ENCODE measurements around the gene FANCC. TPM values are rescaled to one million over a fixed set of nuclear protein-coding genes. Genes with fewer than 3 reads are reported as not detected.

The FANCC gene
- total RNA-seq, 2 donors from 2014 or later, result 17.6 to 23.5 TPM

DNA sequence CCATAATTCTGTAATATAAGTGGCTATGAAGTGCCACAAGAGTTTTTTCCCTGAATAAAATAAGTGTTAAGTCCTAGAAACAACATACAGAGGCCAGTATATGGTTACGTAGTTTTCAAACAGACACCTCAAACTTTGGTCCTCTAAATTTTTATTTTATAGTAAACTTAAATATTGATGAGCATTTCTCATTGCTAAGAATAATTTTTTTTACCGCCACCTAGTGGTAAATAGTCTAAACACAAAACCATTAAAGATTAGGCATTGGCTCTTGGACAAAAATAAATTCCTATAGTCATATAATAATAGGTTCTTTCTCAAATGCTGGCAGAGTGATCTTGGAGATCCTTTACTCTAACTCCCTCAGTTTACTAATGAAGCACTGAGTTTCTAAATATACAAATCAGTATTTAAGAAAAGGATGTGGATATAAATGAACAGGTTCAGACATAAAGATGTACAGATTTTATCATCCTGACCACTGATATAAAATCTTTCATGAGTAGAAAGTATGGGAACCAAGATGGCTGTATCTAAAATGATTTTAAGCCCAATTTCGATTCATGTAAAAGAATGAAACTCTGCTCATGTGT is 136.2 kb downstream of the FANCC start:
- H3K36me3 Mint-ChIP-seq (ENCODE audit: low read depth), result peaks cover 10% of the 10 kb centered on the region
- no peak for DNase-seq

DNA sequence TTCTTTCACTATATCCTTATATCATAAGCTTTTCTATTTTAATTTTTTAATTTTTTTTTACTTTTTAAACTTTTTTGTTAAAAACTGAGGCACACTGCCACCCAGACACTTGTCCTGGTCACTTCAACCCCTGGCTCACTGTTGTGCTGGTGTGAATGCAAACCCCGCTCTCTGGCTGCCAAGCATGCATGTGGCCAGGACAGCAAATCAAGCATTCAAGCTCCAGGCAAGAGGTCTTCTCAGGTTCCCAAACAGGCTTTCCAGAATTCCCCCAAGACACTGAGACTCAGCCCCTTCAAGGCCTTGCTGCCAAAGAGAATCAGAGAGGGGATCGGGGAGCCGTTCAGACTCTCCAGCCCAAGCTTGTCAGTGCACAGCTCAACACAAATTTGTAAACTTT is 139.9 kb downstream of the FANCC start:
- peaks cover 15% of the 10 kb centered on the region for H3K4me1 Mint-ChIP-seq
- Histone ChIP-seq H3K4me3 (ENCODE audit: low read length) (no peak overlapping the region), H3K27ac (ENCODE audit: low read depth, low read length) (no peak overlapping the region), H3K27me3 (ENCODE audit: control insufficient read depth, insufficient read depth, low read length, poor library complexity, severe bottlenecking) (no peaks in the 10 kb centered on the region), H3K9me3 (ENCODE audit: control insufficient read depth, low read length) (no peaks in the 10 kb centered on the region), H3K4me1 (ENCODE audit: control insufficient read depth, insufficient read depth, low read length) (peaks cover 3% of the 10 kb centered on the region), H3K36me3 (ENCODE audit: control insufficient read depth, insufficient read depth, low read length) (no peaks in the 10 kb centered on the region), H3K9ac (ENCODE audit: extremely low read depth, low read length, poor library complexity, severe bottlenecking) (no peak overlapping the region)
- no peak overlapping the region for H3K27ac Mint-ChIP-seq
- TF ChIP-seq, protein P1, sequence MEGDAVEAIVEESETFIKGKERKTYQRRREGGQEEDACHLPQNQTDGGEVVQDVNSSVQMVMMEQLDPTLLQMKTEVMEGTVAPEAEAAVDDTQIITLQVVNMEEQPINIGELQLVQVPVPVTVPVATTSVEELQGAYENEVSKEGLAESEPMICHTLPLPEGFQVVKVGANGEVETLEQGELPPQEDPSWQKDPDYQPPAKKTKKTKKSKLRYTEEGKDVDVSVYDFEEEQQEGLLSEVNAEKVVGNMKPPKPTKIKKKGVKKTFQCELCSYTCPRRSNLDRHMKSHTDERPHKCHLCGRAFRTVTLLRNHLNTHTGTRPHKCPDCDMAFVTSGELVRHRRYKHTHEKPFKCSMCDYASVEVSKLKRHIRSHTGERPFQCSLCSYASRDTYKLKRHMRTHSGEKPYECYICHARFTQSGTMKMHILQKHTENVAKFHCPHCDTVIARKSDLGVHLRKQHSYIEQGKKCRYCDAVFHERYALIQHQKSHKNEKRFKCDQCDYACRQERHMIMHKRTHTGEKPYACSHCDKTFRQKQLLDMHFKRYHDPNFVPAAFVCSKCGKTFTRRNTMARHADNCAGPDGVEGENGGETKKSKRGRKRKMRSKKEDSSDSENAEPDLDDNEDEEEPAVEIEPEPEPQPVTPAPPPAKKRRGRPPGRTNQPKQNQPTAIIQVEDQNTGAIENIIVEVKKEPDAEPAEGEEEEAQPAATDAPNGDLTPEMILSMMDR (conservative IDR thresholded peaks at IDR 0.05), result no peak
- H3K4me3 Mint-ChIP-seq, result no peak overlapping the region
- no peaks in the 10 kb centered on the region for H3K9me3 Mint-ChIP-seq
- H3K27me3 Mint-ChIP-seq (ENCODE audit: insufficient read depth), result no peaks in the 10 kb centered on the region
- WGBS, 2 experiments (ENCODE audit: insufficient coverage in 1 of 2, insufficient read length in 1 of 2), result 88 to 97% methylated on average over 1 to 3 of the region's 3 CpGs
- DNase-seq, result no peak
- peaks cover 5% of the 10 kb centered on the region for H3K36me3 Mint-ChIP-seq (ENCODE audit: low read depth)

More for the DNA sequence above, 136.2 kb downstream of the FANCC start:
- H3K27me3 ChIP-seq (ENCODE audit: control insufficient read depth, insufficient read depth, low read length, poor library complexity, severe bottlenecking), result no peaks in the 10 kb centered on the region
- 80 to 100% methylated on average over 1 of the region's 3 CpGs for WGBS, 2 experiments (ENCODE audit: insufficient coverage in 1 of 2, insufficient read length in 1 of 2)
- no peaks in the 10 kb centered on the region for H3K9me3 ChIP-seq (ENCODE audit: control insufficient read depth, low read length)
- H3K4me1 ChIP-seq (ENCODE audit: control insufficient read depth, insufficient read depth, low read length), result peaks cover 5% of the 10 kb centered on the region
- H3K27ac ChIP-seq (ENCODE audit: low read depth, low read length), result no peak overlapping the region
- TF ChIP-seq, protein P1 (conservative IDR thresholded peaks at IDR 0.05), result peak; percentile 75
- no peak overlapping the region for H3K4me3 Mint-ChIP-seq
- no peak overlapping the region for H3K9ac ChIP-seq (ENCODE audit: extremely low read depth, low read length, poor library complexity, severe bottlenecking)
- no peak overlapping the region for H3K4me3 ChIP-seq (ENCODE audit: low read length)
- no peaks in the 10 kb centered on the region for H3K36me3 ChIP-seq (ENCODE audit: control insufficient read depth, insufficient read depth, low read length)
- no peaks in the 10 kb centered on the region for H3K27me3 Mint-ChIP-seq (ENCODE audit: insufficient read depth)
- peaks cover 19% of the 10 kb centered on the region for H3K4me1 Mint-ChIP-seq
- H3K27ac Mint-ChIP-seq, result no peak overlapping the region
- peaks cover 2% of the 10 kb centered on the region for H3K9me3 Mint-ChIP-seq

DNA sequence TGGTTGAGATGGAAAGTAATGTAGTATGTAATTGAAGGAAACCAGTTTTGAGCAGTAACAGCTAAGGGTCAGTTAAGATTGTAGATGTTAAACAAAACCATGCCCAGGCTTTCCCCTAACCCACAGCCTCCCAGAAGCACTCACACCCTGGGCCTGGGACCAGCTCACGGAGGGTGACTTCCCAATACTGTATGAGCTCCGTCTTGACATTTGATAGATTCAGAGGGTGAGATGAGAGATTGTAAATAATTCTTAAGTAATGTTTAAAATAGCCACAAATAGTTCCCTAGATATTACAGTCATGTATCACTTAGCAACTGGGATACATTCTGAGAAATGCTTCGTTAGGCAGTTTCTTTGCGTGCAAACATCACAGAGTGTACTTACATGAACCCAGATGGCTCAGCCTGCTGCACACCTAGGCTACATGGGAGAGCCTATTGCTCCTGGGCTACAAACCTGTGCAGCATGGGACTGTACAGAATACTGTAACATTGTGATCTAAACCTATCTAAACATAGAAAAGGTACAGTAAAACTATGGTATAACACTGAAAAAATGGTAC is 140.7 kb downstream of the FANCC start:
- Histone ChIP-seq H3K27ac (ENCODE audit: low read depth, low read length) (no peak overlapping the region), H3K4me3 (ENCODE audit: low read length) (no peak overlapping the region), H3K4me1 (ENCODE audit: control insufficient read depth, insufficient read depth, low read length) (peaks cover 3% of the 10 kb centered on the region), H3K27me3 (ENCODE audit: control insufficient read depth, insufficient read depth, low read length, poor library complexity, severe bottlenecking) (no peaks in the 10 kb centered on the region), H3K9ac (ENCODE audit: extremely low read depth, low read length, poor library complexity, severe bottlenecking) (no peak overlapping the region), H3K36me3 (ENCODE audit: control insufficient read depth, insufficient read depth, low read length) (no peaks in the 10 kb centered on the region), H3K9me3 (ENCODE audit: control insufficient read depth, low read length) (no peaks in the 10 kb centered on the region)
- Mint-ChIP-seq H3K4me3 (no peak overlapping the region), H3K9me3 (no peaks in the 10 kb centered on the region), H3K27ac (no peak overlapping the region), H3K27me3 (ENCODE audit: insufficient read depth) (no peaks in the 10 kb centered on the region), H3K4me1 (peaks cover 16% of the 10 kb centered on the region), H3K36me3 (ENCODE audit: low read depth) (peaks cover 2% of the 10 kb centered on the region)
- WGBS, 2 experiments (ENCODE audit: insufficient coverage in 1 of 2, insufficient read length in 1 of 2), result 93 to 100% methylated on average over 2 to 4 of the region's 4 CpGs
- TF ChIP-seq, protein P1 (conservative IDR thresholded peaks at IDR 0.05), result no peak
- DNase-seq, result no peak
